B cell (primary cell): ENCODE measurements around the gene AP2M1. TPM values are rescaled to one million over a fixed set of nuclear protein-coding genes. Genes with fewer than 3 reads are reported as not detected.

Experiments
- ATAC-seq: fragments of 200-7000 bp; cut with Tn5 transposase; one replicate; pipeline ENCODE4 v1.10.0; 2021; ENCODE audit warnings: low read depth, mild to moderate bottlenecking, moderate number of reproducible peaks, moderate library complexity
- CTCF ChIA-PET: fragments of 350-600 bp; sonication (Branson Sonifier 250); formaldehyde crosslinking; loops from one replicate; lab custom pipeline; 2021; ENCODE audit warnings: antibody characterized with exemption, inconsistent platforms; lab: Charles Lee
- POLR2A ChIA-PET: fragments of 350-600 bp; sonication (Branson Sonifier 250); formaldehyde crosslinking; loops from one replicate; lab custom pipeline; 2021; ENCODE audit warnings: antibody characterized with exemption; lab: Charles Lee
- DNase-seq: peaks from one replicate; pipeline ENCODE4 v3.0.0; 2013
- H2AFZ ChIP-seq: 2 replicates; pipeline ENCODE4 v1.6.1; 2012; ENCODE audit warnings: mild to moderate bottlenecking, low read depth, low read length; ENCODE audit not compliant: insufficient read depth, poor library complexity, severe bottlenecking
- H3K27ac ChIP-seq, 2 donors: 1 replicate in 1 of 2; 2 replicates in 1 of 2; pipeline ENCODE4 v1.5.1; 2012 to 2013; ENCODE audit warnings: low read length in 2 of 2, mild to moderate bottlenecking in 2 of 2, moderate library complexity in 1 of 2
- H3K27me3 ChIP-seq, 4 experiments: fragments of 200-600 bp in 1 of 4; sonication (generic) in 1 of 4; replicated peaks in 1 of 4; 1 replicate in 2 of 4; 2 replicates in 2 of 4; pipeline versions ENCODE4 v1.6.1 to v1.7.0; 2013 to 2016; ENCODE audit warnings: low read length in 3 of 4, mild to moderate bottlenecking in 2 of 4, mixed read lengths in 1 of 4, moderate library complexity in 1 of 4; ENCODE audit not compliant: insufficient read depth in 4 of 4, control insufficient read depth in 3 of 4; ENCODE audit errors: control extremely low read depth in 1 of 4
- H3K36me3 ChIP-seq, 2 experiments: replicated peaks in 1 of 2; 1 replicate in 1 of 2; 2 replicates in 1 of 2; pipeline versions ENCODE4 v1.6.1 to v1.7.1; 2013; ENCODE audit warnings: low read length in 1 of 2; ENCODE audit not compliant: insufficient read depth in 2 of 2, control insufficient read depth in 1 of 2; ENCODE audit errors: control extremely low read depth in 1 of 2, extremely low read depth in 1 of 2
- H3K4me1 ChIP-seq, 2 donors: fragments of 200-600 bp in 1 of 2; sonication (generic) in 1 of 2; 1 replicate in 1 of 2; 2 replicates in 1 of 2; pipeline versions ENCODE4 v1.5.1 to v1.6.1; 2013 to 2017; ENCODE audit warnings: low read length in 2 of 2; ENCODE audit not compliant: control insufficient read depth in 2 of 2, insufficient read depth in 2 of 2
- H3K4me2 ChIP-seq: replicated peaks from 2 replicates; pipeline ENCODE3; 2012; ENCODE audit warnings: mild to moderate bottlenecking, low read depth, low read length; ENCODE audit not compliant: poor library complexity, severe bottlenecking
- H3K4me3 ChIP-seq, 5 experiments: fragments of 200-600 bp in 1 of 5; sonication (generic) in 1 of 5; 1 replicate in 3 of 5; 2 replicates in 2 of 5; pipeline versions ENCODE4 v1.5.1 to v1.7.0; 2011 to 2016; ENCODE audit warnings: low read length in 4 of 5, mild to moderate bottlenecking in 4 of 5, low read depth in 2 of 5, control low read depth in 1 of 5, moderate library complexity in 1 of 5; ENCODE audit not compliant: insufficient read depth in 1 of 5; ENCODE audit errors: control extremely low read depth in 1 of 5, extremely low read depth in 1 of 5
- H3K79me2 ChIP-seq: fragments of 200-600 bp; sonication (generic); one replicate; pipeline ENCODE4 v1.6.0; 2016; ENCODE audit warnings: low read length; ENCODE audit not compliant: control insufficient read depth, insufficient read depth
- H3K9ac ChIP-seq: fragments of 200-600 bp; sonication (generic); 2 replicates; pipeline ENCODE4 v1.6.1; 2017; ENCODE audit warnings: mild to moderate bottlenecking, low read length, moderate library complexity
- H3K9me3 ChIP-seq, 3 donors: one replicate each; pipeline versions ENCODE4 v1.6.1 to v1.7.1; 2013; ENCODE audit warnings: low read length in 2 of 3; ENCODE audit not compliant: control insufficient read depth in 2 of 3, insufficient read depth in 1 of 3; ENCODE audit errors: control extremely low read depth in 1 of 3
- H4K20me1 ChIP-seq: 2 replicates; pipeline ENCODE4 v1.6.0; 2012; ENCODE audit warnings: mild to moderate bottlenecking, low read length; ENCODE audit not compliant: insufficient read depth, control insufficient read depth, poor library complexity, severe bottlenecking
- H3K27ac Mint-ChIP-seq: one replicate; pipeline ENCODE4 v1.8.0; 2021; ENCODE audit warnings: mixed read lengths
- H3K27me3 Mint-ChIP-seq: one replicate; pipeline ENCODE4 v1.8.0; 2021; ENCODE audit warnings: mixed read lengths
- H3K4me1 Mint-ChIP-seq: one replicate; pipeline ENCODE4 v1.8.0; 2021; ENCODE audit warnings: mixed read lengths
- H3K4me3 Mint-ChIP-seq: one replicate; pipeline ENCODE4 v1.8.0; 2021; ENCODE audit warnings: mixed read lengths
- H3K9me3 Mint-ChIP-seq: one replicate; pipeline ENCODE4 v1.8.0; 2022; ENCODE audit warnings: mixed read lengths; ENCODE audit not compliant: insufficient read depth
- EZH2 ChIP-seq: IDR thresholded peaks from 2 replicates; pipeline ENCODE4 v1.6.1; 2012; ENCODE audit warnings: borderline replicate concordance, low read depth, mild to moderate bottlenecking, moderate library complexity, low read length; ENCODE audit not compliant: insufficient read depth, poor library complexity, severe bottlenecking
- WGBS: methylation state at CpG from one replicate; pipeline ENCODE4 v1.1.5; 2013; ENCODE audit warnings: missing lambda C conversion rate; ENCODE audit not compliant: insufficient coverage; 5-methylcytosine and 5-hydroxymethylcytosine counted together
- intact Hi-C: fragments of 100-400 bp; cut with micrococcal nuclease; formaldehyde crosslinking; loops from one replicate; pipeline ENCODE4 v1.10.0; 2022
- polyA plus RNA-seq: library from polyadenylated mRNA; depleted of rRNA; stranded (reverse); fragments of >200 nt; gene quantifications from 2 replicates; pipeline ENCODE4 v1.2.3, GENCODE V29; 2012
- total RNA-seq, 2 donors: library from RNA; stranded (reverse); fragments of 120-200 nt in 1 of 2; gene quantifications; 1 replicate in 1 of 2; 2 replicates in 1 of 2; pipeline versions ENCODE4 v1.2.3 to v1.2.4, GENCODE V29; 2013 to 2022
- TF ChIP-seq, protein P1 (sequence below): fragments of 200-600 bp; IDR thresholded peaks from one replicate; pipeline ENCODE4 v1.8.0; 2022; ENCODE audit warnings: antibody characterized with exemption, mild to moderate bottlenecking

AP2M1 gene
- total and polyA plus RNA-seq, 2 donors (not counting 1 experiment from before 2014, with no cell fraction given): 171 to 207 TPM

DNA sequence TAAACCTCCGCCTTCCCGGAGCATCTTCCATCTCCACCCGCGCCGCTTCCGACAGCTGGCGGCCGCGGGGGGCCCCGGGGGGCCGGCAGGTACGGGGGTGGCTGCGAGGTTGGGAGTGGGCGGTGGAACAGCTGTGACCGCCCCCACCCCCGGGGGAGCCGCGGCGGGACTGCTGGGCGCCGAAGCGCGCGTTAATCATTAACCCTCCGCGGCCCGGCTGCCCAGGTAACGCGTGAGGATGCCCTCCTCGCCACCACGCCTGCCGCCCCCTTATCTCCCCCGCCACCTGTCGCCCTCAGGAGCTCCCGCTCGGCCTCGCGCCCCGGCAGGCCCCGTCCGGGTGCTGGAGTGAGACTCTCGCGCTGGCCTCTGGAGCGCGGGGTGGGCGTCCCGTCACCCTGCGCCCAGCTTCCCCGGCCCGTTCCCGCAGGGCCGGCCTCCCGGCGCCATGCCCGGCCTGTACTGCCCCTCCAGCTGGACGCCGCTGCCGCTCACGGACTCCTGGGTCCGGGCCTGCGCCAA is 55.5 kb downstream of the AP2M1 start:
- DNase-seq (peak; percentile 37), ATAC-seq (no peak)
- peak; percentile 31 for TF ChIP-seq EZH2
- TF ChIP-seq, protein P1, sequence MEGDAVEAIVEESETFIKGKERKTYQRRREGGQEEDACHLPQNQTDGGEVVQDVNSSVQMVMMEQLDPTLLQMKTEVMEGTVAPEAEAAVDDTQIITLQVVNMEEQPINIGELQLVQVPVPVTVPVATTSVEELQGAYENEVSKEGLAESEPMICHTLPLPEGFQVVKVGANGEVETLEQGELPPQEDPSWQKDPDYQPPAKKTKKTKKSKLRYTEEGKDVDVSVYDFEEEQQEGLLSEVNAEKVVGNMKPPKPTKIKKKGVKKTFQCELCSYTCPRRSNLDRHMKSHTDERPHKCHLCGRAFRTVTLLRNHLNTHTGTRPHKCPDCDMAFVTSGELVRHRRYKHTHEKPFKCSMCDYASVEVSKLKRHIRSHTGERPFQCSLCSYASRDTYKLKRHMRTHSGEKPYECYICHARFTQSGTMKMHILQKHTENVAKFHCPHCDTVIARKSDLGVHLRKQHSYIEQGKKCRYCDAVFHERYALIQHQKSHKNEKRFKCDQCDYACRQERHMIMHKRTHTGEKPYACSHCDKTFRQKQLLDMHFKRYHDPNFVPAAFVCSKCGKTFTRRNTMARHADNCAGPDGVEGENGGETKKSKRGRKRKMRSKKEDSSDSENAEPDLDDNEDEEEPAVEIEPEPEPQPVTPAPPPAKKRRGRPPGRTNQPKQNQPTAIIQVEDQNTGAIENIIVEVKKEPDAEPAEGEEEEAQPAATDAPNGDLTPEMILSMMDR: no peak
- POLR2A ChIA-PET: interaction anchor here (1.4 kb wide), 1 partner anchor 20 kb away, joined by 3 read pairs; the partner anchor contains the start of gene EEF1AKMT4
- H3K79me2 ChIP-seq: no peaks in the 10 kb centered on the region
- H3K4me2 ChIP-seq: peak overlapping the region; percentile 100
- H3K36me3 ChIP-seq: no peaks in the 10 kb centered on the region
- Mint-ChIP-seq H3K9me3 (no peaks in the 10 kb centered on the region), H3K27ac (no peak overlapping the region), H3K27me3 (peaks cover 42% of the 10 kb centered on the region), H3K4me1 (peaks cover 20% of the 10 kb centered on the region), H3K4me3 (peak overlapping the region; percentile 85)
- peak overlapping the region; percentile 72 for H3K9ac ChIP-seq
- peak overlapping the region; percentile 82 for H2AFZ ChIP-seq
- no peak overlapping the region for H3K27ac ChIP-seq
- 1% methylated on average over 57 of the region's 61 CpGs for WGBS
- CTCF ChIA-PET: interaction anchor here (1.0 to 1.6 kb wide), 3 partner anchors 10 to 334 kb away, joined by 3 to 6 read pairs (median 4); no protein-coding TSS in a partner anchor
- H3K27me3 ChIP-seq: peaks cover 0 to 73% (median 39%) of the 10 kb centered on the region in 4 experiments
- H3K9me3 ChIP-seq: peaks cover 0 to 3% (median 0%) of the 10 kb centered on the region in 3 donors
- H3K4me3 ChIP-seq: peak overlapping the region in 4 of 5 experiments; percentile 48 to 74 (median 60)
- peaks cover 15 to 25% of the 10 kb centered on the region in 2 donors for H3K4me1 ChIP-seq
- intact Hi-C loops: no loop called here
- no peaks in the 10 kb centered on the region for H4K20me1 ChIP-seq
